ENCODE results near the gene HIF1A. TPM values are rescaled to one million over a fixed set of nuclear protein-coding genes. Genes with fewer than 3 reads are reported as not detected.
"Not testable (repeated sequence)": the region's sequence is repeated elsewhere in the genome, so short reads cannot be mapped to it uniquely, and the experiment has no call there.

The HIF1A gene
- total and polyA plus RNA-seq, 11 donors = 12.8 to 157 (median 72.8) TPM

- intact Hi-C loops (cut with DNase I) = loop anchor here in 1 of 10 donors (5.0 kb wide), 1 partner anchor 58 kb away; the partner anchor contains the start of gene HIF1A
- DNase-seq (no peak), ATAC-seq (no peak)
- Histone ChIP-seq H3K27ac (no peak overlapping the region), H3K27me3 (no peaks in the 10 kb centered on the region), H3K36me3 (no peaks in the 10 kb centered on the region), H3K9me3 (no peaks in the 10 kb centered on the region), H3K4me1 (peaks cover 0 to 29% (median 7%) of the 10 kb centered on the region in 12 donors), H3K4me3 (no peak overlapping the region)
- TF ChIP-seq POLR2A (IDR thresholded peaks at IDR 0.05) = no peak
- TF ChIP-seq, protein P1, sequence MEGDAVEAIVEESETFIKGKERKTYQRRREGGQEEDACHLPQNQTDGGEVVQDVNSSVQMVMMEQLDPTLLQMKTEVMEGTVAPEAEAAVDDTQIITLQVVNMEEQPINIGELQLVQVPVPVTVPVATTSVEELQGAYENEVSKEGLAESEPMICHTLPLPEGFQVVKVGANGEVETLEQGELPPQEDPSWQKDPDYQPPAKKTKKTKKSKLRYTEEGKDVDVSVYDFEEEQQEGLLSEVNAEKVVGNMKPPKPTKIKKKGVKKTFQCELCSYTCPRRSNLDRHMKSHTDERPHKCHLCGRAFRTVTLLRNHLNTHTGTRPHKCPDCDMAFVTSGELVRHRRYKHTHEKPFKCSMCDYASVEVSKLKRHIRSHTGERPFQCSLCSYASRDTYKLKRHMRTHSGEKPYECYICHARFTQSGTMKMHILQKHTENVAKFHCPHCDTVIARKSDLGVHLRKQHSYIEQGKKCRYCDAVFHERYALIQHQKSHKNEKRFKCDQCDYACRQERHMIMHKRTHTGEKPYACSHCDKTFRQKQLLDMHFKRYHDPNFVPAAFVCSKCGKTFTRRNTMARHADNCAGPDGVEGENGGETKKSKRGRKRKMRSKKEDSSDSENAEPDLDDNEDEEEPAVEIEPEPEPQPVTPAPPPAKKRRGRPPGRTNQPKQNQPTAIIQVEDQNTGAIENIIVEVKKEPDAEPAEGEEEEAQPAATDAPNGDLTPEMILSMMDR (IDR thresholded peaks at IDR 0.05) = no peak
- WGBS, 4 donors = 74 to 84% (median 81%) methylated on average over 5 of the region's 5 CpGs
Measured at GRCh38 chr14:61754627-61755381, 59.5 kb downstream of the HIF1A start.

DNA sequence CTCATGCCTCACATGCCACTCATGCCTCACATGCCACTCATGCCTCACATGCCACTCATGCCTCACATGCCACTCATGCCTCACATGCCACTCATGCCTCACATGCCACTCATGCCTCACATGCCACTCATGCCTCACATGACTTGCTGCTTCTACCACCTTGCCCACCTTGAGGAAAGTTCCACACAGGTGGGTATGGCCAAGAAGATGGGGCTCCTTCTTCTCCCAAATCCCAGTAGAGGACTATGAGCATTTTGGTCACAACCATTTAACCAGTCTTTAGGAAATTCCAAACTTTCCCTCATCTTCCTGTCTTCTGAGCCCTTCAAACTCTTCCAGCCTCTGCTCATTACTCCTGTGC lies 60.0 kb downstream of the HIF1A start:
- H3K27me3 ChIP-seq; H3K9me3 ChIP-seq; H3K27ac ChIP-seq; DNase-seq; H3K36me3 ChIP-seq; H3K4me3 ChIP-seq; intact Hi-C loops (cut with DNase I); ATAC-seq: not testable (repeated sequence)
- H3K4me1 ChIP-seq = peaks cover 0 to 23% (median 4%) of the 10 kb centered on the region in 12 donors

- no peak for TF ChIP-seq POLR2A (IDR thresholded peaks at IDR 0.05)
- TF ChIP-seq, protein P1 (IDR thresholded peaks at IDR 0.05) = no peak
- Histone ChIP-seq H3K4me3 (no peak overlapping the region), H3K36me3 (no peaks in the 10 kb centered on the region), H3K4me1 (peaks cover 0 to 20% (median 3%) of the 10 kb centered on the region in 12 donors), H3K27ac (no peak overlapping the region), H3K27me3 (no peaks in the 10 kb centered on the region), H3K9me3 (no peaks in the 10 kb centered on the region)
- no peak for ATAC-seq
- intact Hi-C loops (cut with DNase I) = no loop called here
- DNase-seq = no peak
- 53 to 79% (median 75%) methylated on average over 2 of the region's 2 CpGs for WGBS, 4 donors
Measured at GRCh38 chr14:61756135-61756534, 60.8 kb downstream of the HIF1A start.

GRCh38 chr14:61759878-61760277 lies 64.6 kb downstream of the HIF1A start:
- Histone ChIP-seq H3K4me3 (no peak overlapping the region), H3K36me3 (no peaks in the 10 kb centered on the region), H3K27ac (no peak overlapping the region), H3K9me3 (no peaks in the 10 kb centered on the region), H3K4me1 (peaks cover 0 to 29% (median 15%) of the 10 kb centered on the region in 12 donors), H3K27me3 (no peaks in the 10 kb centered on the region)
- TF ChIP-seq, protein P1 (IDR thresholded peaks at IDR 0.05) = no peak
- no peak for TF ChIP-seq POLR2A (IDR thresholded peaks at IDR 0.05)
- ATAC-seq (no peak), DNase-seq (no peak)
- intact Hi-C loops (cut with DNase I) = loop anchor here in 5 of 10 donors (2.0 to 10.0 kb wide), 4 partner anchors 63 to 295 kb away; partner anchors contain the start of gene HIF1A (in 1 of the 5)
- WGBS, 4 donors = 78 to 96% (median 94%) methylated on average over 7 of the region's 7 CpGs

Measured in heart left ventricle (tissue), 16 donors.